Activated CD8-positive, alpha-beta memory T cell treated with anti-CD3 and anti-CD28 coated beads, Interleukin-2, amount 50 U/mL, for 1 hour (primary cell): ENCODE measurements around the gene CFL2.

ENCODE experiments used
- DNase-seq: peaks from one replicate; pipeline ENCODE4 v3.0.0-alpha.2; 2020; ENCODE audit errors: extremely low read depth

Gene CFL2

GRCh38 chr14:34676516-34677211 lies 37.7 kb downstream of the CFL2 start:
- DNase-seq = no peak

- no peak for DNase-seq
Observed at GRCh38 chr14:34673702-34674101, 40.7 kb downstream of the CFL2 start.

- no peak for DNase-seq
Observed at GRCh38 chr14:34671716-34672115, 42.7 kb downstream of the CFL2 start.

- no peak for DNase-seq
Observed at GRCh38 chr14:34668111-34668510, 46.3 kb downstream of the CFL2 start.

GRCh38 chr14:34667007-34667406 lies 47.4 kb downstream of the CFL2 start:
- no peak for DNase-seq

GRCh38 chr14:34665785-34666435 lies 48.5 kb downstream of the CFL2 start:
- DNase-seq = no peak

GRCh38 chr14:34662561-34663088 lies 51.8 kb downstream of the CFL2 start:
- DNase-seq = no peak

- DNase-seq = no peak
Observed at GRCh38 chr14:34660796-34661195, 53.6 kb downstream of the CFL2 start.
